MM.1S (cell line): ENCODE results near the gene LMOD1.

Experiments
- CTCF ChIP-seq: fragments of 300-600 bp; sonication (generic); IDR thresholded peaks from 2 replicates; pipeline ENCODE4 v1.5.1; 2016; ENCODE audit warnings: antibody characterized with exemption, low read length, mixed read lengths
- EZH2 ChIP-seq: fragments of 300-600 bp; sonication (generic); optimal IDR thresholded peaks from 2 replicates; pipeline ENCODE3; 2017; ENCODE audit warnings: low read depth, mild to moderate bottlenecking, antibody characterized with exemption, low read length, mixed read lengths
- EZH2phosphoT487 ChIP-seq: fragments of 300-600 bp; sonication (generic); IDR thresholded peaks from 2 replicates; pipeline ENCODE4 v1.6.1; 2018; ENCODE audit warnings: antibody characterized with exemption, low read length

DNA sequence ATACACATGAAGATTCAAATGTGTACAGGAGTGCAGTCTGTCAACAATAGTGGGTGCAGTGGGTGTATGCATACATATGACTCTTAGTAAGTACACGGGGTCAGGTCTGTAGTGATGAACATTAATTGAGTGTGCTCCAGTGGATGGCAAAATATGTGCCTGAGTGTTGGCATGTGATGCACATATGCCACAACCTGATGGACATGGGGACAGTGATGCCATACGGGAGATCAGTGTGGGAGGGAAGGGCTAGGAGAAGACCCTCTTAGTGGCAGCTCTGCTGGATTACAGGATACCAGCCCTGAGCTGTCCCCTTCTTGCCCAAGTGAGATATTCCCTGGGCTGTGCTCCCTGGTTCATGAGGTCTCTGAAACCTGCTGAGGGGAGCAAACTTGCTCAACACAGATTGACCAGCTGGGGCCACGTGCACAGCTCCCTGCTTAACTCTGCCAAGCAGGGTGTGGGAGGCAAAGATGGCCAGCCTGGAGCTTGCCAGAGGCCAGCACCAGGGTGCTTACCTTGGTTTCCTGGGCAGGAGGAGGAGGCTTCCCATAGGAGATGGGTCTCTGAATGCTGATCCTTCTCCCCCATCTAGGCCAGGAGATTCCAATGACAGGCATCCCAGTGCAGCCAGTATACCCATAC, 55.4 kb downstream of the LMOD1 start:
- no peak for TF ChIP-seq EZH2
- no peak for TF ChIP-seq CTCF
- no peak for TF ChIP-seq EZH2phosphoT487
